GM18511 (cell line): ENCODE measurements around the gene MGLL.

Experiments
- ATAC-seq: cut with Tn5 transposase; IDR thresholded peaks from one replicate; pipeline ENCODE4 v1.9.1; 2021; ENCODE audit warnings: mild to moderate bottlenecking, moderate library complexity; ENCODE audit not compliant: unreplicated experiment

The MGLL gene

DNA sequence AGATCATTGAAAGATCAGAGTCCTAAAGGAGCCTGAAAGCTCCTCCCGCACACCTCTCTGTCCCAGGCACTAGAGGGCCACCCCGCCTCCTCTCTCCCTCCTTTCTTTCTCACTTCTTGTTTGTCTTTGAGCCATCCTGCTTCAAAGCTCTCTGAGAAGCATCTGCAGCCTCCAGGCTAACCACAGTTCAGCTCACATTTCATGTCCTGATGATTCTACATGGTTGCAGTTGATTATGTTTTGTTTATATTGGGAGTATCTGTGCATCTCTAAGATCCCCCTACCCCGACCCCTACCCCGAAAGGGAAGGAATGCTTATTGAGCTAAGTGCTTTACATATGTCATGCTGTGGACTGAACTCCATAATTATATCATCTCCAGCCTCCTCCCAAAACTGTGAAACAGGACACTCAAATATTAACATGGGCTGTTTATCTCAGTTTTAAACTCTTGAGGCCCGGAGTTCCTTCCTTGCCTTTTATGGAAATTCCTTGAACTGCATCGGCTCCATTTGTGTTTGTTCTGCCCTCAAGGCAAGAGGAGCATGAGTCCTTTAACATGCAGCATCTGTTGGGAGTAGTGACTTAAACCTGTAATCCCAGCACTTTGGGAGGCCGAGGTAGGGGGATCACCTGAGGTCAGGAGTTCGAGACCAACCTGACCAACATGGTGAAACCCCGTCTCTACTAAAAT lies 30.9 kb downstream of the MGLL start:
- ATAC-seq = peak; percentile 94

DNA sequence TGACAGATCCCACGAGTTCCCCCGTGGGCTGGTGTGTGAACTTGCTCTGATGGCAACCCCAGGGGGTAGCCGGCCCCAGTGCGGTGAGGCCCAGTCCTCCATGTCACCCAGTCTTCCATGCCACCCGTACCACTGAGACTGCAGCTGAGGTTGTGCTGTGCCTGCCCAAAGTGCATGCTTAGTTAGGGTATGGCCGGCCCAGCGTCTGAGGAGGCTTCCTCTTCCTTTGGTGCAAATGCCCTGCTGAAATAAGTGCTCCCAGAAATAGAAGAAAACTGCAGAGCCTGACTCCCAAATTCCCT lies 31.5 kb downstream of the MGLL start:
- ATAC-seq = peak; percentile 30

DNA sequence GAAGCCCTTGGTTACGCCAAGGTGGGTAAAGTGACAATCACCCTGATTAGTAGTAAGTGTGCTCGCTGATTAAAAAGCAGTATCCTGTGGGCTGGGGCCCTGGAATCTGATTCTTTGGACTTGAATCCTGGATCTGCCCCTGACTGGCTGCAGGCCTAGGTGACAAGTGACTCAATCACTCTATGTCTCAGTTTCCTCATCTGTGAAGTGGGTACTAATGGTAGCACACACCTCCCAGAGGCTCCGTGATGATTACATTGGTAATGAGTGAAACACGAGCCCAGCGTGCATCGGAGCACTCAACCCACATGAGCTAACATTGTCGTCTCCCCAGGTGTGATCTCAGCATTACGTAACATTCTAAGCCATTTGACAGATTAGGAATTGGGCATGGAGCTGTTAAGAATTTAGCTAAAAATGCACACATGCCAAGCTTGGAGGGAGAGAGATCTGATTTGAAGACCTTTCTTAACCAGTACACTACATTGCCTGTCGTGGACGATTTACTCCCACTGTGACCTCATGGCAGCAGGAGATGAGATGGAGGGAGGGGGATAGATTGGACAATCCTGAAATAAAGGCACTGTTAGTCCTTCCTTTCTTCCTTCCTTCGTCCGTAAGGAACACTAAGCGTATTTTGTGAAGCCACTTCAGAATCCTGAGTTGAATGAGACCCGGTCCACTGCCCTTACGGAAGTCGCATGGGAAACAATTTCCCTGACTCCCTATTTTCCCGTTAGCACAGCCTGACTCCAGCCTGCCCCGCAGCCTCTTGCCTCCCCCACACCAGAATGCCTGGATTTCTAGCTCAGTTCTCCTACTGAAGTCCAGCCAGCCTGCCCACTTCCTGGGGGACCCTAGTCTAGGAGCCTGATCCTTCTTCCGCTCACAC lies 32.1 kb downstream of the MGLL start:
- ATAC-seq = no peak

DNA sequence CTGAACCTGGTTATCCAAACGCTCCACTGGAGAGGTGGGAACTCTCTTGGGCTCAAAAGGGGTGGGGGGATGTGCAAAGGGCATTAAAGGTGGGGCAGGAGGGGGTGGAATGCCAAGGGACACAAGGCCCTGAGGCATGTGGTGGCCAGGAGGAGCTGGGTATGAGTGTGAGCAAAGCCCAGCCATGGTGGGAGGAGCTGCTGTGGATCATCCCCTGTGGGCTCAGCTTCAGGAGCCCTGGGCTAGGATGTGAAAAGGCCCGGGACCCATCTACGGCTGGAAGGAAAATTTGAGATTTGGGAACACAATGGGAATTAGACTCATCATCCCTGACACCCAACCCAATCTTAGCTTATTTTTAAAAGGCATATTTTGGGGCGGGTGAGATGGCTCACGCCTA lies 33.3 kb downstream of the MGLL start:
- no peak for ATAC-seq

DNA sequence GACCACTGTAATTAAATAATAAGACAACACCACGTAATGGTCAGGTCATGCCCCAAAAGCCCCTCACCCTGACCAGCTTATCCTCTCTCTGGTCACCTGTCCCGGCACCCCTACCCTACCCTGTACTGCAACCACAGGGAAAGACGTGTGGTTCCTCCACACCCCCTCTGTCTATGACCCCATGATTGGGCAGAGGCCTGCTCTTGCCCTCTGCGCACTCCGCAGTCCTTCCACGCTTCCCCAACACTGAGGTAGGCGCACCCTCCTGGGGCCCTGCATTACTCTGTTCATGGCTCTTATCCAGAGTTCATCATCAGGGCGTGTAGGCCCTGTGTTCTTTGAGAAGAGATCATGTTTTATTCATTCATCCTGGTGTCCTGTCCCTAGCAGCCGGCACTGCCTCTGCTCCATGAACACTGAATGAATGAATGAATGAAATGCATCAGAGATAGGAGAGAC lies 33.8 kb downstream of the MGLL start:
- ATAC-seq = no peak

DNA sequence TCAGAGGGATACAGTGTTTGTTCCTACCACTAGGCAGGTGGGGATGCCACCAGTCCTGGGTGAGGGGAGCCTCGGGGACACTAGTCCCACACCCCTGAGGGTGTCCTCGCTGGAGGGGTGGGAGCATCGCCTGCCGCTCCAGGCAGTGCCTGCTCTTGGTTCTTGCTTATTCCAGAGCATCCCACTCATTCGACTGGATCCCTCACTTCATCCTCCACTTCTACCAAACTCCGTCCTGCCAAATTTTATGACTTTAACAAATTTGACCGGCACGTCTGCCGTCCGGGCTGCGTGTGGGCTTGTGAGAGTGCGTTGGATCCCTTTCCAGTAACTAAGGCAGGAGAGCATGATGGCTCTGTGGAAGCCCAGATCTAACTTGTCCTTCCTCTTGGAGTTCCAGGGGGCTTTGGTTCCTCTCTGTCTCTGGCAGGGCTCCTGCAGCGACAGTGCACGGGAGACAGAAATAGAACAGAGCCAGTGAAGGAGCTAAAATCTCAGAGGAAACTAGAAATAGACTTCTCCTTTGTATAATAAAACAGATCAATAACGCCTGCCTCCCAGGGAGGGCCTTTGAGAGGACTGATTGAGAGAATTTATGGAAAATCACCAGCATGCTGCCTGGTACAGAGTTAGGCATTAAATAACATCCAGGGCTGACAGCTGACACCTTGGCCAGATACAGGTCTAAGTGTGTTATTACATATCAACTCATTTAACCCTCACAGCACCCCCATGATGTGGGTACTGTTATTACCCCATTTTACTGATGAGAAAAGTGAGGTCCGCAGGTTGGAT lies 34.5 kb downstream of the MGLL start:
- ATAC-seq = no peak

DNA sequence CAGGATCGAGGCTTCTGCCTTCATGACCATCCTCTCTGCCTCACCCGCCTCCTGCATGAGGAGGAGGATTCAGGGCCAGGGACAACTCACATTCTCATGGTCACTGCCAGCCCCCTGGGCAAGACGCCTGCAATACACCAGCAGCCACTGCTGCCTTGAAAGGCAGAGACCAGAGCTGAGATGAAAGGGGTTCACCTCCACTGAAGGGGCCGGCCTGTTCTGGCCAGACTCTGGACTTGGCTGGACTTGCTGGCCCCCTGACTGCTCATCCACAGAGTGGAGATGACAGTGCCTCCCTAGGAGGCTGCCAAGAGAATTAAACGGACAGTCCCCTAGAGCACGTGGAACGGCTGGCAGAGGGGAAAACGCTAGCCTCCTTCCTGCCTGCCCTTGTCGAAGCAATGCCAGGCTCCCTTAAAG lies 35.2 kb downstream of the MGLL start:
- ATAC-seq = no peak

DNA sequence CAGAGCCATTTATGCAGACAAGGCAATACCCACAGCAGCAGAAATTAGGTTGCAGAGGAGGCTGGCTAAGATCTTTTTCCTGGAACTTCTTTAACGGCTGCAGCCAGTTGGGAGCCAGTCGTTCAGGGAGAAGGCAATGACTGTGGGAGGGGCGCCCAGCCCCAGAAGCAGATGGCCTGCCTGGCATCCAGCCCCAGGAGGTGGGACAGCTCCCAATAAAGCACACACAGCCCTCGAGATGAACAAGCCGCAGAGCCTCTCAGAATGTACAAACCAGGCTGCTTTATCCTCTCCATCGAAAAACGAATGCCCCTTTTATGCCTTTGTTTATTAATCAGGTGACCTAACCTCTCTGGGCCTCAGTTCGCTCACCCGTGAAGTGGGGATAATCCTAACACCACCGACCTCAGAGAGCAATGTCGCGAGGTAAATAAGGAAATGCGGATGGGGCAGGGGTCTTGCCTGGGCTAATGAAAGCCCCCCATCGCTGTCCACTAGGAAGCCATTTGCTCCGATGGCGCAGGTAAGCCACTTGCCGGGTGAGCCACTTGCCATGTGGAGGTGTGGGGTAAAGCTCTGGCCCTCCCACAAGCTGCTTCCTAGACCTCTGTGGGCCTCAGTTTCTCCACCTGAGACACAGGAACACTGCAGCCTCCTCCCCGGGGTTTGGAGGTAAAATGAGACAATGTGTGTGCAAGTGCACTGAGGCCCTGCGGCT lies 35.8 kb downstream of the MGLL start:
- no peak for ATAC-seq

DNA sequence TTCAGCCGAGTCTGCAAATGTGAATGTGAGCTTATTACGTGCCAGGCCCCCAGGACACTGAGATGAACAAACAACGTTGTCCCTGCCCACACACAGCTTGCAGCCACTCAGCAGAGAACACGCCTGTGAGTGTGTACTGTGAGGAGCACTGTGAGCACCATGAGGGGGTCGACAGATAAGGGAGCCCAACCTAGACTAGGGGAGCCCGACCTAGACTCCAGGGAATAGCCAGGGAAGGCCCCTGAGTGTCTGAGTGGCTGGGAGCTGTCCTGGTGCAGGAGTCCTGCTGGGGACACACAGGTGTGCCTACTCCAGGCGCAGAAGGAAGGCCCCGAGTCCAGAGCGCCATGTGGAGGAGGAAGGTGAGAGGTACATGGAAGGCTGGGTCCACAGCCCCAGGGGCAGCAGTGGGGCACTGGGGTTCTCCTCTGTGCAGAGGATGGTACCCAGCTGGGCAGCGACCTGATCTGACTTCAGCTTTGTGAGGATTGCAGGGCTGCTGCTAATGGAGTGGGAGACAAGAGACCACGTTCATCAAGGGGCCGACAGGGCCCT lies 36.5 kb downstream of the MGLL start:
- no peak for ATAC-seq

DNA sequence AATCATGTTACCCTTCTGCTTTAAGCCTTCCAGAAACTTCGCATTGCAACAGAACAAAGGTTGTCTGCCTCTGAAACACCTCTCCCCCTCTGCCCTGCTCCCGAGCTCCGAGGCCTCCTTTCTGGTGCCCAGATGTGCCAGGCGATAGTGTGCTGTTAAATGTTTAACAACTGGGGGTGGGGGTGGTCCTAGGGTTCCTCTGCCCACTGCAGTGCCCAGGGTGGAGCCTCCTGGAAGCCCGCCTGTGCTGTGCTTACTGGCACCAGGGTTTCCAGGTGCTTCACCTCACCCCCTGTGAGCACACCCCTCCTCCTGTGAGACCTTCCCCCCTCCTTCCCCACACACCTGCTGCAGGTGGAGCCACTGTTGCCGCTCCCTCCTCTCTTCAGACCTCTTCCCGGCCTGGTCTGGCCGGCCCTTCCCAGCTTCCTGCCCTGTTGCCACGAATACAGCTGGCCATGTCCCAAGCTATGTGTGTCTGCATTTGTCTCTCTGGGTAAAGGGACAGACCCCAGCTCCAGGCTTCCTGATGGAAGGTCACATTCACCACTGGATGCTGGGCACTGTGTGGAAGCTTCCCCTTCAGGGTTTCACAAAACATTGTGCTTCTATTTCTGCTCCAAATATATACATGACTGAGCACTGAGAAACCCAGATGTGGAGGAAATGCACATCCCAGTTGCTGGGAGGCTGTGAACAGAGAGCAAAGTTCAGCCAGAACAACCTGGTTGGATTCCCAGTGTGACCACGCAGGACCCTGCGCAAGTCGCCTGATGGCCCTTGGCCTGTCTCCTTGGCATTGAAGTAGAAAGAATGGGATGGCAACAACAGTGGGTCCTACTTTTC lies 37.2 kb downstream of the MGLL start:
- no peak for ATAC-seq

DNA sequence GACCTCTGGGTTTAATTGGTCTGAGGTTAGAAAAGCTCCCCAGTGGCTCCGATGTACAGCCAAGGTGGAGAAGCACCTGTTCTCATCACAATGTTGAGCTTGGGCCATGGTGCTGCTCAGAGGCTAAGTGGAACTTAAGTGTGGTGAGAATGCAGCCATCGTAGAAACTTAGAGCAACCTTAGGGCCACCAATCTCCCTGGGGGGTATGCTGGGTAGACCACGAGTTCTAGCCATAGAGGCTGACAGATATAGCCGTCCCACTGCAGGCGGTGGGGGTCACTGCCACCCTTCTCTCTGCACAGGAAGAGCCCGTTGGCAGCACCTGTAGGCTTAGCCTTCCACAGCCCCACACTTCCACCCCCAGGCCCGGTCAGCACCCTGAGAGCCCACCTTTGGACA lies 38.0 kb downstream of the MGLL start:
- ATAC-seq = no peak

DNA sequence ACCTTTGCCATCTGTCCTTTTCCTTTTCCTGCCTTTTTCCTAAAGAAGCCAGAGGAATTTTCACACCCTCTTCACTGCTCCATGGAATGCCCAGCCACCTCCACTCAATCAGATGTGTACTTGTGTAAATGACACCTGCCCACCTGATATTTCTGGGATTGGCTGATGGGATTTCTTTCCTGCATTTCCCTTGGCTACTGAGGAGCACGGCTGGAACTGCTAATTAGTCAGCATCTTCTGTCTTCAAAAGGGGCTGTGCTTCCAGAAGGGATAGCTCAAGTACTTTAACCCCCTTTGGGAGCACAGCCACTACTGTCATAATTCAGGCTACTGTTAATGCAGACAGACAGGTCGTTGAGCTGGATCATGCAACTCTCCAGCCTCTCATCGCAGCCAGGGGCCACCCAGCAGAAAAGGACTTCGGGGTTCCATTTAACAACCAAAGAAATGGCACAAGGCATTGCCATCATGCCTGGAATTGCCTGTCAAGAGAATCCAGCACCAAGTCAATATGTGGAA lies 38.6 kb downstream of the MGLL start:
- ATAC-seq = no peak

DNA sequence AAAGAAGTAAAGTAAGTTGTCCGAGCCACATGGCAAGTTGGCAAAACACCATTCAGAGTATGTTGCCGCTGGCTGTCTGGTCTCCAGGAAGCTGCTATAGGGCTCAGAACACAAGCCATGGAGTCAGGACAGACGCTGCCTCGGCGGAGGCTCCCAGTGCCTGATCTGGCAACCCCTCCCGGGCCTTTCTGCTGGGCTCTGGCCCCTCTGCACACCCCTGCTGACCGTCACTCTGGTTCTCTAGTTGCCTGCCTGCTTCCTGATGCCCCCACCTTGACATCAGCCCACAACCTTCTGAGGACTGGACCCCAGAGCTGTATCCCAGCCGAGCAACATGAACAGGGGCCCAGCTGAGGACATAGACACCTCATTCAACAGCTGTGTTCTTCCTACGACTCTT lies 39.1 kb downstream of the MGLL start:
- ATAC-seq = no peak

DNA sequence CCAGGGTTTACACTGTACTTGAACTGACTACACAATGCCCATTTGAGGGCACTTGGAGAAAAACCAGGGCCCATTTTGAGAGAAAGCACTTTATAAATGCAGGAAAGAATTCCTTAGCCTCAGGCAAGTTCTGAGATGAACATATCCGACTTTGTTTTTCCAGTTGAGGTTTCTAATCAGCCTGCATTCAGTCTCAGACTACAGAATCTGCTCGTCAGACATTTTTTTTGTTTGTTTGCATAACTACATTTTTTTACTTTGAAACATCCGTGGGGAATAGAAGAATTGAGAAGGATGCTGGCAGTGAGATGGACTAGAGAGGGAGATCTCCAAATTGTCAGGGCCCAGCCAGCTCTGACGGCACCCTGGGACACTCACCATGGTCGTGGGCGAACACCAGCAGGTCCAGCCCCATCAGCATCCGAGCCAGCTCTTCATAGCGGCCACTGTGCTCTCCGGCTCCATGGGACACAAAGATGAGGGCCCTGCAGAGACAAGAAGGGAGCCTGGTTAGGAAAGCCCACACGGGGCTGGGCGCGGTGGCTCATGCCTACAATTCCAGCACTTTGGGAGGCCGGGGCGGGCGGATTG lies 40.8 kb downstream of the MGLL start:
- no peak for ATAC-seq

DNA sequence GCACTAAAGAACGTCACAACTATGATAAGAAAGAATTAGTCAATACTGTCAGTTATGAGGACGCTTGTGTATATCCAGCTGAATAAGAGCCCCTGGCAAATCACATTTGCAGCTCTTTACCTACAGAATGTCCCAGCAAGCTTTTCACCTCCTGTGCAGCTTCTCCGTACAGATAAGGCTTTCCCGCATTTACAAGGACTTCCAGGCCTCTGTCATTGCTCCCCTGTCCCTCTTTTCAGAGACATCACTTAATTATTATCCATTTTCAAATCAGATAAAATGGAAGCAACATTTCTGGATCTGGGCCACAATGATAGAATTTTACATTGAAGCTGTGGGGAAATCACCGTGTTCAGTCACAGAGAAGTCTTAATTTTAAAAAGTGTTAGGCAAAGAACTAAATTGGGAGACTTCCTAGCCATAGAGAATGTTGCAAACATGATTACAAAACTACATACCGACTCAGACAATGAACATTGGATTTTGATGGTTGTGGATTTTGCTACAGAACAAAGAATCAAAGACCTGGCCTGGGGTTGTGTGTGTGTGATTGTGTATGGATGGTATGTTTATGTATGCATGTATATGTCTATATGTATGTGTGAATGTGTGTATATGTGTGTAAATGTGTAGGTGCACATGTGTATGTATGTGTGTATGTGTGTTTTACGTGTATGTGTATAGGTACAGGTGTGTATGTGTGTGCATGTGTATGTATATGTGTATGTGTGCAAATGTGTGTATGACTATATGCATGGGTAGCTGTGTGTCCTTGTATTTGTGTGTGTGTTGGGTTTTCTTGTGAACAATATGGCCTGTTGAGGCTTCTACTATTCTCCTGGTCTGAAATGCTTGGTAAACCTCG lies 41.5 kb downstream of the MGLL start:
- ATAC-seq = no peak

DNA sequence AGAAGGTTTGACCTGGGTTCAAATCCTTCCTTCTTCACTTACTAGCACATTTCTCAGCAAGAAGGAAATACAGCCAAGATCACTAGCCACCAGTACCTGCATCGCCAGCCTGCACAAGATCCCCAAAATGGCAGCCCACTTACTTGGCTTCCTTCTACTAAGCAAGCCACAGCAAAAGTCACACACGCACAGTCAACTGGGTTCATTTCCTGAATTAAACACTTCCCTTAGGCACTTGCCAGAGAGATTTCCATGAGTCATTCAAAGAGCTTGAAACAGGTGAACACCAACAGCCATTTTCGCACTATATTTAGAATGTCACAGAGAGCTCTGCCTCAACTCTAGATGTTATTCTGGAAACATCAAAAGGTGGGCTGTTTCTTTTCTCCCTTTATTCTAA lies 42.6 kb downstream of the MGLL start:
- ATAC-seq = no peak

DNA sequence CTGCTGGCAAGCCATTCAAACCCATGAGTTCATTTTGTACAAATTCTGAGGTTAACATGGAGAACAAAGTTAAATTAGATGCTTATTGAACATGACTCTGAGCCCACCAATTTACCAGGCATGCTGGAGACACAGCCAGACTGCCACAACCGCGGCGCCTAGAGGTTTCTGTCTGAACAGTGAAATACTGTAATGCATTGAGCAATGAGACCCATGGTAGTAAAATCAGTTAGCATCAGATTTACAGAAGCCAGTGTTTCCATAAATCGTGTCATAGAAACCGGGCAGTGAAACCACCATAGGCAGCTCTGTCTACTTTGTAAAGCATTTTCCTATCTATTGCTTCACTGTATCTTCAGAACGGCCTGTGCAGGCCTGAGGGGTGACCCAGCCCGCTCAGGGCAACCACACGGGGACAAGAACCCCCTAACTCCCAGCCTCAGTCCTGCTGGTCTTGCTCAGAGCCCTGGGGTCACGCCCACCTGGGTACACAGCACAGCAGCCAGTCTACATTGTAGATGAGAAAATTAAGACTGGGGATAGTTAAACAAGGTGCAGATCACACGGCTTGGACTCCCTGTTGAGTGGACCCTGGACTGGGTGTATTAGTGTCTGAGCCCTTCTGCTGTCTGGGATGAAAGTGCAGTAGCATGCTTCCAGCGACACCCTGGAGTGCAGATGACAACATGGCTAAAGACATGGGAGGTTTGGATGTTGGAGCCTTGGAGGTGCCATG lies 44.2 kb downstream of the MGLL start:
- ATAC-seq = no peak

DNA sequence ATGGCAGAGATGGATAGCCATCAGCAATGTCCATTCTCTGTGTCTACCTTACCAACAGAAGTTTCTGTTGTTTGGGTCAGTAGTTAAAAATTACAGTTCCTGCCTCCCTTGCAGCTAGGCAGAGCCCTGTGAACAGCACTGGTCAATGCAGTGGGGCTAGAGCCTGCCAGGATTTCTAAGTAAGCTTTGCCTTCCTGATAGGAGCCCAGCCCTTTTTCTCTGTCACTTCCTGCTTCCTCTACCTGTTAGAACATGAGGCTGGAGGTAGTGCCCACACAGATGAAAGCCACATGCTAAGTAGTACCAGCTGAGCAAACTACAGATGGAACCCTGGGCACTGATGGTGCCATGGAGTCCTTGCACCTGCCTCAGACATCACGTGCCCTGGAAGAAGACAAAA lies 45.0 kb downstream of the MGLL start:
- ATAC-seq = no peak
